CD14-positive monocyte (primary cell): ENCODE data around the gene MCF2. TPM values are rescaled to one million over a fixed set of nuclear protein-coding genes. Genes with fewer than 3 reads are reported as not detected.

Experiments
- DNase-seq, 3 donors: peaks; one replicate each; pipeline ENCODE4 v3.0.0-alpha.2; 2011 to 2022
- H2AFZ ChIP-seq: 2 replicates; pipeline ENCODE4 v1.6.0; 2012; ENCODE audit warnings: mild to moderate bottlenecking, low read depth, low read length, inconsistent platforms; ENCODE audit not compliant: insufficient read depth, poor library complexity, severe bottlenecking
- H3K27ac ChIP-seq, 2 donors: 1 replicate in 1 of 2; 2 replicates in 1 of 2; pipeline ENCODE4 v1.5.1; 2012 to 2013; ENCODE audit warnings: low read length in 2 of 2, control low read depth in 1 of 2, inconsistent platforms in 1 of 2, low read depth in 1 of 2, mild to moderate bottlenecking in 1 of 2
- H3K27me3 ChIP-seq, 2 donors: one replicate each; pipeline versions ENCODE4 v1.6.0 to v1.6.1; 2011 to 2013; ENCODE audit warnings: low read length in 2 of 2; ENCODE audit not compliant: control insufficient read depth in 2 of 2, insufficient read depth in 2 of 2
- H3K36me3 ChIP-seq, 2 donors: replicated peaks in 1 of 2; 1 replicate in 1 of 2; 2 replicates in 1 of 2; pipeline versions ENCODE4 v1.5.1 to v1.6.1; 2012 to 2013; ENCODE audit warnings: low read length in 2 of 2, control low read depth in 1 of 2, inconsistent platforms in 1 of 2, mild to moderate bottlenecking in 1 of 2; ENCODE audit not compliant: insufficient read depth in 2 of 2, control insufficient read depth in 1 of 2
- H3K4me1 ChIP-seq, 2 donors: 1 replicate in 1 of 2; 2 replicates in 1 of 2; pipeline versions ENCODE4 v1.5.1 to v1.6.1; 2012 to 2013; ENCODE audit warnings: low read length in 2 of 2, control low read depth in 1 of 2, inconsistent platforms in 1 of 2, mild to moderate bottlenecking in 1 of 2, moderate library complexity in 1 of 2; ENCODE audit not compliant: insufficient read depth in 2 of 2, control insufficient read depth in 1 of 2
- H3K4me2 ChIP-seq: replicated peaks from 2 replicates; pipeline ENCODE3; 2012; ENCODE audit warnings: low read length, moderate library complexity, mild to moderate bottlenecking; ENCODE audit not compliant: poor library complexity, severe bottlenecking; ENCODE audit errors: extremely low read depth
- H3K4me3 ChIP-seq, 3 experiments: fragments of 200-600 bp in 1 of 3; sonication (generic) in 1 of 3; replicated peaks in 1 of 3; 1 replicate in 2 of 3; 2 replicates in 1 of 3; pipeline ENCODE4 v1.5.1; 2011 to 2013; ENCODE audit warnings: low read length in 3 of 3, mild to moderate bottlenecking in 3 of 3, control low read depth in 2 of 3, low read depth in 2 of 3, inconsistent platforms in 1 of 3, moderate library complexity in 1 of 3
- H3K79me2 ChIP-seq: 2 replicates; pipeline ENCODE4 v1.6.0; 2012; ENCODE audit warnings: mild to moderate bottlenecking, control low read depth, inconsistent platforms, low read length, moderate library complexity; ENCODE audit not compliant: insufficient read depth
- H3K9ac ChIP-seq: 2 replicates; pipeline ENCODE4 v1.6.0; 2017; ENCODE audit warnings: low read length, mild to moderate bottlenecking; ENCODE audit not compliant: insufficient read depth, poor library complexity, severe bottlenecking
- H3K9me3 ChIP-seq, 2 donors: replicated peaks in 1 of 2; 1 replicate in 1 of 2; 2 replicates in 1 of 2; pipeline versions ENCODE4 v1.5.1 to v1.6.1; 2012 to 2013; ENCODE audit warnings: low read length in 2 of 2, control low read depth in 1 of 2; ENCODE audit not compliant: control insufficient read depth in 1 of 2, insufficient read depth in 1 of 2
- H4K20me1 ChIP-seq: 2 replicates; pipeline ENCODE4 v1.6.0; 2012; ENCODE audit warnings: mild to moderate bottlenecking, low read length, control low read depth, moderate library complexity; ENCODE audit not compliant: insufficient read depth
- H3K27ac Mint-ChIP-seq, 7 donors: one replicate each; pipeline ENCODE4 v1.8.0; 2020; ENCODE audit warnings: mild to moderate bottlenecking in 7 of 7, mixed read lengths in 7 of 7, moderate library complexity in 6 of 7, inconsistent platforms in 2 of 7
- H3K27me3 Mint-ChIP-seq, 3 donors: one replicate each; pipeline ENCODE4 v1.8.0; 2021 to 2022; ENCODE audit warnings: low read depth in 3 of 3, mild to moderate bottlenecking in 3 of 3, mixed read lengths in 3 of 3, moderate library complexity in 3 of 3, inconsistent platforms in 1 of 3
- H3K36me3 Mint-ChIP-seq, 2 donors: one replicate each; pipeline ENCODE4 v1.8.0; 2020; ENCODE audit warnings: mixed read lengths in 2 of 2, inconsistent platforms in 1 of 2, mild to moderate bottlenecking in 1 of 2
- H3K4me1 Mint-ChIP-seq: one replicate; pipeline ENCODE4 v1.8.0; 2020; ENCODE audit warnings: mild to moderate bottlenecking, mixed read lengths
- H3K4me3 Mint-ChIP-seq, 2 donors: one replicate each; pipeline ENCODE4 v1.8.0; 2020; ENCODE audit warnings: mild to moderate bottlenecking in 2 of 2, mixed read lengths in 2 of 2, moderate library complexity in 1 of 2
- H3K9me3 Mint-ChIP-seq, 7 donors: one replicate each; pipeline ENCODE4 v1.8.0; 2020 to 2022; ENCODE audit warnings: mixed read lengths in 7 of 7, mild to moderate bottlenecking in 6 of 7, moderate library complexity in 6 of 7, inconsistent platforms in 2 of 7
- WGBS: methylation state at CpG from one replicate; pipeline ENCODE4 v1.1.5; 2013; ENCODE audit warnings: missing lambda C conversion rate; ENCODE audit not compliant: insufficient coverage; 5-methylcytosine and 5-hydroxymethylcytosine counted together
- intact Hi-C, 2 donors: fragments of 100-400 bp; cut with micrococcal nuclease; formaldehyde crosslinking; loops; one replicate each; pipeline versions ENCODE4 v1.15.0 to v1.15.1; 2023
- polyA plus RNA-seq, 3 donors: library from polyadenylated mRNA; depleted of rRNA in 1 of 3; unstranded in 2 of 3; stranded (reverse) in 1 of 3; fragments of 300-500 nt in 2 of 3; fragments of >200 nt in 1 of 3; fragmentation: Illumina TruSeq in 2 of 3; gene quantifications; 1 replicate in 2 of 3; 2 replicates in 1 of 3; pipeline ENCODE4 v1.2.3, GENCODE V29; 2012 to 2021
- TF ChIP-seq, protein P1 (sequence below): fragments of 200-600 bp; IDR thresholded peaks from one replicate; pipeline ENCODE4 v1.8.0; 2022; ENCODE audit warnings: antibody characterized with exemption, mild to moderate bottlenecking

Gene MCF2
- polyA plus RNA-seq, 3 donors: 0.40 TPM; not detected in 2

DNA sequence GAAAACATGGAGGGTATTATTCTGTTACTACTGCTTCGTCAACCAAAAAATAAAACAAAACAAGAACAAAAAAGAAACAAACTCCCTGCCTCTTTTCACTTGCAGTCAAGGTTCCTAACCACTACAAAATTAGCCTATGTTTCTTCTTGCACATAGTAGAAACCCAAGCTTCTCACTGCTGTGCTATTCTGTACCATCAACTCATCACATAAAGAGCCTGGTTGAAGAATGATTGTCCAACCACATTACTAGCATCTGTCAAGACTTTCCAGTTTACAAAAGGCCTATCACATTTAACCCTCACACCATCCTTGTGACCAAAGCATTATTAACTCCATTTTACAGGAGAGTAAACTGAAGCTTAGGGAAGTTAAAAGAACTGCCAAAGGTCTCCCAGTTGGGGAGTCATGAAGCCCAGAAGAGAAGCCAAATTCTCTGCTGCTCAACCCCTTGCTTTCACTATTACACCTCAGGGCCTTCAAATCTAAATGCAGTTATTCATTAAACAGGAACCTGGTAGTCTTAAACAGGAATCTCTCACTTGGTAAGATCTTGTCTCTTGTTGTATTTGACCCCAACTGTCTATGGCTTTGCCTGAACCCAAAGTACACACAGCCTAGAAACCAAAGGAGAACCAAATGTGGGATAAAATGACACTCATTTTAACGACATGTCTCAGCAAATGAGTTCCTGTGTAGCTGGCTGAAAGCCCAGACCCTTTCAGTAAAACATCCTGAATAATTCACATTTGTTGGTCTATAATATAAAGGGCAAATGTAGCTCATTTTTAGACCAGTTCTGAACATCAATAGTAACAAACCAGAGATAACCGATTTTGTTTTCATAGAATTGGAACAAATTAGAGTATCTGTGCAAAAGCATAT lies 168.8 kb downstream of the MCF2 start:
- Mint-ChIP-seq H3K4me1 (no peaks in the 10 kb centered on the region), H3K27ac (no peak overlapping the region), H3K4me3 (no peak overlapping the region), H3K9me3 (peaks cover 0 to 2% (median 0%) of the 10 kb centered on the region in 7 donors), H3K36me3 (no peaks in the 10 kb centered on the region), H3K27me3 (peaks cover 0 to 4% (median 1%) of the 10 kb centered on the region in 3 donors)
- Histone ChIP-seq H3K27ac (no peak overlapping the region), H4K20me1 (no peaks in the 10 kb centered on the region), H3K4me3 (no peak overlapping the region), H3K9ac (no peak overlapping the region), H3K9me3 (no peaks in the 10 kb centered on the region), H3K36me3 (no peaks in the 10 kb centered on the region), H3K4me2 (no peak overlapping the region), H2AFZ (no peak overlapping the region), H3K79me2 (no peaks in the 10 kb centered on the region), H3K4me1 (no peaks in the 10 kb centered on the region), H3K27me3 (no peaks in the 10 kb centered on the region)
- intact Hi-C loops: no loop called here
- DNase-seq: no peak
- TF ChIP-seq, protein P1, sequence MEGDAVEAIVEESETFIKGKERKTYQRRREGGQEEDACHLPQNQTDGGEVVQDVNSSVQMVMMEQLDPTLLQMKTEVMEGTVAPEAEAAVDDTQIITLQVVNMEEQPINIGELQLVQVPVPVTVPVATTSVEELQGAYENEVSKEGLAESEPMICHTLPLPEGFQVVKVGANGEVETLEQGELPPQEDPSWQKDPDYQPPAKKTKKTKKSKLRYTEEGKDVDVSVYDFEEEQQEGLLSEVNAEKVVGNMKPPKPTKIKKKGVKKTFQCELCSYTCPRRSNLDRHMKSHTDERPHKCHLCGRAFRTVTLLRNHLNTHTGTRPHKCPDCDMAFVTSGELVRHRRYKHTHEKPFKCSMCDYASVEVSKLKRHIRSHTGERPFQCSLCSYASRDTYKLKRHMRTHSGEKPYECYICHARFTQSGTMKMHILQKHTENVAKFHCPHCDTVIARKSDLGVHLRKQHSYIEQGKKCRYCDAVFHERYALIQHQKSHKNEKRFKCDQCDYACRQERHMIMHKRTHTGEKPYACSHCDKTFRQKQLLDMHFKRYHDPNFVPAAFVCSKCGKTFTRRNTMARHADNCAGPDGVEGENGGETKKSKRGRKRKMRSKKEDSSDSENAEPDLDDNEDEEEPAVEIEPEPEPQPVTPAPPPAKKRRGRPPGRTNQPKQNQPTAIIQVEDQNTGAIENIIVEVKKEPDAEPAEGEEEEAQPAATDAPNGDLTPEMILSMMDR: no peak
- WGBS: no CpG with 5 or more reads among the region's 3 CpGs

DNA sequence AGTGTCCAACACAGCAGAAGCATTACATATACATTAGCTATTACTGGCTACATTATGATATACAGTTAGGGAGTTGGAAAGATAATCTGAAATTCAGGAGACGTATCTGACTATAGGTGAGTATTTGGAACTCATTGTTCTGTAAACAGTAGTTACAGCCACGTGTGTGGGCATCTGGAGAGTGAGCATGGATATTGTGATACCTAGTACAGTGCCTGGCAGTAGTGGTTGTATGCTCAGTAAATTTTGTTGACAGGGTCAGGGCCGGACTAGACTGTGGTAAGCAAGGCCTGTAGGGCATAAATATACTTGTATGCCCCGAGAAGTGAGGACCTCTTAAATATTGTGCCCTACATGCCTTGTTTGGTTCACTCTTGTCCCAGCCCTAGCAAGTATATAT lies 174.5 kb downstream of the MCF2 start:
- TF ChIP-seq, protein P1: no peak
- H3K9ac ChIP-seq: no peak overlapping the region
- H3K36me3 ChIP-seq: no peaks in the 10 kb centered on the region
- no peak overlapping the region for H3K27ac Mint-ChIP-seq
- H2AFZ ChIP-seq: no peak overlapping the region
- no peaks in the 10 kb centered on the region for H3K36me3 Mint-ChIP-seq
- no peak overlapping the region for H3K27ac ChIP-seq
- no peak for DNase-seq
- no peaks in the 10 kb centered on the region for H3K27me3 ChIP-seq
- H3K4me3 Mint-ChIP-seq: no peak overlapping the region
- H3K4me3 ChIP-seq: no peak overlapping the region
- H3K4me1 Mint-ChIP-seq: no peaks in the 10 kb centered on the region
- peaks cover 0 to 4% (median 0%) of the 10 kb centered on the region in 7 donors for H3K9me3 Mint-ChIP-seq
- no peaks in the 10 kb centered on the region for H4K20me1 ChIP-seq
- H3K9me3 ChIP-seq: no peaks in the 10 kb centered on the region
- H3K79me2 ChIP-seq: no peaks in the 10 kb centered on the region
- intact Hi-C loops: no loop called here
- no peaks in the 10 kb centered on the region for H3K4me1 ChIP-seq
- no peak overlapping the region for H3K4me2 ChIP-seq
- peaks cover 0 to 4% (median 0%) of the 10 kb centered on the region in 3 donors for H3K27me3 Mint-ChIP-seq
- WGBS: 100% methylated on average over 2 of the region's 4 CpGs
